Measurements from ENCODE around the gene CCND1.

The CCND1 gene

GRCh38 chr11:69669486-69669885, 28.5 kb downstream of the CCND1 start:
- no peak for TF ChIP-seq CTCF (IDR thresholded peaks at IDR 0.05; ENCODE audit: borderline replicate concordance, control extremely low read depth, extremely low read depth, insufficient read depth, missing control alignments)
- in situ Hi-C loops (cut with MboI; ENCODE audit: low sequenced_read_pairs, unreplicated experiment): no loop called here
- no peak for DNase-seq (ENCODE audit: low spot score)

- peak; percentile 87 for TF ChIP-seq CTCF (IDR thresholded peaks at IDR 0.05; ENCODE audit: borderline replicate concordance, control extremely low read depth, extremely low read depth, insufficient read depth, missing control alignments)
- DNase-seq (ENCODE audit: low spot score): peak; percentile 89
- in situ Hi-C loops (cut with MboI; ENCODE audit: low sequenced_read_pairs, unreplicated experiment): no loop called here
Observed at GRCh38 chr11:69670158-69670845, 29.3 kb downstream of the CCND1 start.

- in situ Hi-C loops (cut with MboI; ENCODE audit: low sequenced_read_pairs, unreplicated experiment): no loop called here
Observed at GRCh38 chr11:69671734-69672465, 30.9 kb downstream of the CCND1 start.

GRCh38 chr11:69674267-69674885, 33.4 kb downstream of the CCND1 start:
- TF ChIP-seq CTCF (IDR thresholded peaks at IDR 0.05; ENCODE audit: borderline replicate concordance, control extremely low read depth, extremely low read depth, insufficient read depth, missing control alignments): no peak
- no peak for DNase-seq (ENCODE audit: low spot score)
- in situ Hi-C loops (cut with MboI; ENCODE audit: low sequenced_read_pairs, unreplicated experiment): no loop called here

More at GRCh38 chr11:69671734-69672465, 30.9 kb downstream of the CCND1 start:
- no peak for TF ChIP-seq CTCF (IDR thresholded peaks at IDR 0.05; ENCODE audit: borderline replicate concordance, control extremely low read depth, extremely low read depth, insufficient read depth, missing control alignments)
- no peak for DNase-seq (ENCODE audit: low spot score)

- TF ChIP-seq CTCF (IDR thresholded peaks at IDR 0.05; ENCODE audit: borderline replicate concordance, control extremely low read depth, extremely low read depth, insufficient read depth, missing control alignments): no peak
- DNase-seq (ENCODE audit: low spot score): peak; percentile 100
- in situ Hi-C loops (cut with MboI; ENCODE audit: low sequenced_read_pairs, unreplicated experiment): loop anchor here (25.0 kb wide), 1 partner anchor 512 kb away; no protein-coding TSS in a partner anchor
Observed at GRCh38 chr11:69674886-69675714, 34.1 kb downstream of the CCND1 start, which contains the start of gene LTO1. TSS of gene LTO1 (minus strand) at chr11:69675353. CDS start at chr11:69675239, 114 bp downstream.

GRCh38 chr11:69677749-69678148, 36.8 kb downstream of the CCND1 start:
- DNase-seq (ENCODE audit: low spot score): no peak
- TF ChIP-seq CTCF (IDR thresholded peaks at IDR 0.05; ENCODE audit: borderline replicate concordance, control extremely low read depth, extremely low read depth, insufficient read depth, missing control alignments): no peak
- in situ Hi-C loops (cut with MboI; ENCODE audit: low sequenced_read_pairs, unreplicated experiment): loop anchor here (25.0 kb wide), 1 partner anchor 510 kb away; no protein-coding TSS in a partner anchor
